ENCODE measurements around the gene IFNL4.
"Not testable (repeated sequence)": the region's sequence is repeated elsewhere in the genome, so short reads cannot be mapped to it uniquely, and the experiment has no call there.

The IFNL4 gene

GRCh38 chr19:39248806-39249205, at the start of gene IFNL4:
Gene IFNL4 (minus strand): TSS chr19:39248856.
- no peak for DNase-seq

GRCh38 chr19:39297931-39298634, 49.4 kb upstream of the IFNL4 start:
- DNase-seq = no peak

- DNase-seq = no peak
Observed at GRCh38 chr19:39296906-39297305, 48.2 kb upstream of the IFNL4 start.

- no peak for DNase-seq
Observed at GRCh38 chr19:39296055-39296645, 47.5 kb upstream of the IFNL4 start, which contains the start of gene IFNL1. Gene IFNL1 (plus strand): TSS chr19:39296407. CDS start chr19:39296422, 15 bp downstream.

GRCh38 chr19:39293394-39293793, 44.7 kb upstream of the IFNL4 start:
- DNase-seq = no peak

GRCh38 chr19:39284032-39284431, 35.4 kb upstream of the IFNL4 start:
- no peak for DNase-seq

GRCh38 chr19:39282021-39282420, 33.4 kb upstream of the IFNL4 start:
- DNase-seq = no peak

GRCh38 chr19:39277598-39277997, 28.9 kb upstream of the IFNL4 start:
- no peak for DNase-seq

- no peak for DNase-seq
Observed at GRCh38 chr19:39276740-39277139, 28.1 kb upstream of the IFNL4 start.

GRCh38 chr19:39275578-39275977, 26.9 kb upstream of the IFNL4 start:
- no peak for DNase-seq

- DNase-seq = not testable (repeated sequence)
Observed at GRCh38 chr19:39273859-39274258, 25.2 kb upstream of the IFNL4 start.

- no peak for DNase-seq
Observed at GRCh38 chr19:39270036-39270871, 21.6 kb upstream of the IFNL4 start.

GRCh38 chr19:39269369-39269768, 20.7 kb upstream of the IFNL4 start:
- not testable (repeated sequence) for DNase-seq

GRCh38 chr19:39268531-39269223, 20.0 kb upstream of the IFNL4 start:
- DNase-seq = not testable (repeated sequence)

GRCh38 chr19:39268085-39268484, 19.4 kb upstream of the IFNL4 start, which contains the start of gene IFNL2:
Gene IFNL2 (plus strand): TSS chr19:39268396. CDS start chr19:39268569, 173 bp downstream.
- DNase-seq = not testable (repeated sequence)

GRCh38 chr19:39265321-39265916, 16.8 kb upstream of the IFNL4 start:
- DNase-seq = peak in 1 of 56 donors; percentile 9

GRCh38 chr19:39264306-39265290, 15.9 kb upstream of the IFNL4 start:
- peak in 2 of 56 donors; percentile 2 to 13 for DNase-seq

GRCh38 chr19:39263912-39264305, 15.3 kb upstream of the IFNL4 start:
- DNase-seq = no peak

- no peak for DNase-seq
Observed at GRCh38 chr19:39262496-39262895, 13.8 kb upstream of the IFNL4 start.

- DNase-seq = no peak
Observed at GRCh38 chr19:39261704-39262103, 13.0 kb upstream of the IFNL4 start.

All from amygdala (tissue), 56 donors.